BLaER1 treated with 17β-estradiol and CSF1 and Interleukin-3, amounts not matched to agents 10 nM and 100 nM (cell line): ENCODE measurements around the gene PRRX2.

Source experiments
- H3K27ac ChIP-seq, 11 experiments: shearing (Covaris generic); formaldehyde crosslinking; 2 replicates each; pipeline ENCODE4 v1.8.1; 2022
- H3K27me3 ChIP-seq, 11 experiments: shearing (Covaris generic); formaldehyde crosslinking; 2 replicates each; pipeline ENCODE4 v1.8.1; 2022
- H3K36me3 ChIP-seq, 11 experiments: shearing (Covaris generic); formaldehyde crosslinking; 2 replicates each; pipeline ENCODE4 v1.8.1; 2022
- H3K4me1 ChIP-seq, 10 experiments: shearing (Covaris generic); formaldehyde crosslinking; 2 replicates each; pipeline ENCODE4 v1.8.1; 2022
- H3K4me2 ChIP-seq, 11 experiments: shearing (Covaris generic); formaldehyde crosslinking; 2 replicates each; pipeline ENCODE4 v1.8.1; 2022
- H3K4me3 ChIP-seq, 10 experiments: shearing (Covaris generic); formaldehyde crosslinking; 2 replicates each; pipeline ENCODE4 v1.8.1; 2022
- H3K9ac ChIP-seq, 11 experiments: shearing (Covaris generic); formaldehyde crosslinking; 2 replicates each; pipeline ENCODE4 v1.8.1; 2022
- H3K9me3 ChIP-seq, 11 experiments: shearing (Covaris generic); formaldehyde crosslinking; replicated peaks in 1 of 11; 2 replicates each; pipeline ENCODE4 v1.8.1; 2022
- H4K20me1 ChIP-seq, 11 experiments: shearing (Covaris generic); formaldehyde crosslinking; 2 replicates each; pipeline ENCODE4 v1.8.1; 2022
- Cebpa-rat ChIP-seq, 11 experiments: shearing (Covaris generic); IDR thresholded peaks; 2 replicates each; pipeline ENCODE4 v1.8.1; 2022

PRRX2 gene

DNA sequence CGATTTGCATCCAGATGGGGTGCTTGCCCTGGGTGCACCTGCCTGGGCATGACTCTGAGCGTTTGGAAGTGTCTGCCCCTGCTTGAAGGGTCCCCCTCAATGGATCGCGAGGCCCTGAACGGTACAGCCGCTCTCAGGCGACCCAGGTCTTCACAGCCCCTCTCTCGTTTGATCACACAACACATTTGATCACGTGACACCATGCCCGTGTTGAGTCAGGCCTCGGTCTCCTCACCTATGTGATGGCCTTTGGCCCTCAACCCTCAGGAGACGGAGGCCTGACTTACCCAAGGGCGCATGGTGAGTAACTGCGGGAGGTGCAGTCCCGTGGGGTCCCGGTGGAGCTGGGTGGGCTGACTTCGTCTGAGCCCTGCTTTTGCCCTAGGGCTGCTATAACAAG, 20.5 kb upstream of the PRRX2 start:
- Histone ChIP-seq H3K4me3 (no peak overlapping the region), H3K9me3 (no peaks in the 10 kb centered on the region), H3K27ac (no peak overlapping the region), H3K4me1 (peaks cover 14 to 21% (median 19%) of the 10 kb centered on the region in 10 experiments), H3K4me2 (no peak overlapping the region), H3K27me3 (no peaks in the 10 kb centered on the region), H3K9ac (no peak overlapping the region), H3K36me3 (peaks cover 0 to 10% (median 3%) of the 10 kb centered on the region in 11 experiments; a peak in 12 of 22 replicates), H4K20me1 (peaks cover 15 to 20% (median 19%) of the 10 kb centered on the region in 11 experiments; a peak in 21 of 22 replicates)
- TF ChIP-seq Cebpa-rat (IDR thresholded peaks at IDR 0.05), result no peak

DNA sequence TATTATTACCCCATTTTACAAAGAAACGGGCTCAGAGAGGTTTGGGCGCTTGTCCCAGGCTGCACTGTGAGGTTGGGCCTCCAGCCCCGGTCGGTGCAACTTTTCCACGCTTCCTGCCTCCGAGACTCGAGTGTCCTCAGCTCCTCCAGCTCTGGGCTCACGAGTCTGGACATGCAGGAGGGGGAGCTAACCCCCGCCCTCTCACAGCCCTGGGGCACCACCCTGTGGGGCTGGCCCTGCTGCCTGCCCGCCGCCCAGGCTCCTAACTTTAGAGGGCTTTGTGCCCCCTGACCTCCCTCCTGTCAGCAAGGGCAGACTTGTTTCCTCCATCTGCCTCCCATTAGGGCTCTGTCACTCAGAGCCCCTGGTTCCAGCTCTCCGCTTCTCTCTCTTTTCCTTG, 19.2 kb upstream of the PRRX2 start:
- no peaks in the 10 kb centered on the region for H3K9me3 ChIP-seq

DNA sequence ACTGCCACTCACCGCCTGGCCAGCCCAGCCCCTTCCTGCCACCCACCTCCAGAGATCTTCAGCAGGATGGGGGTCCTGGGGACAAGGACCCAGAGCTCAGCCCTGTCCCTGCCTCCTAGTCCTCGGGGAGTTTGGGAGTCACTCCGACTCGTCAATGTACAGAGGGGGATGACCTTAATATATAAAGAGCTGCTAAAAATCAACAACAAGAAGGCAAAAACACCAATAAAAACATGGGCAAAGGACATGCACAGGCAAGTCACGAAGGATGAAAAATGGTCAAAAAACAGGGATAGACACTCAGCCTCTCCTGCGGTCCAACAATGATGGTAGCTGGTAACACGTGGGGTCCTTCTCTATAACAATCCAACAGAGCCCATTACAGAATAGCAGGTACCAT, 18.8 kb upstream of the PRRX2 start:
- Histone ChIP-seq H3K27ac (no peak overlapping the region), H3K9me3 (no peaks in the 10 kb centered on the region), H3K9ac (no peak overlapping the region), H3K4me2 (no peak overlapping the region), H3K36me3 (no peaks in the 10 kb centered on the region), H4K20me1 (peaks cover 0 to 3% (median 1%) of the 10 kb centered on the region in 11 experiments; a peak in 10 of 22 replicates), H3K27me3 (no peaks in the 10 kb centered on the region; a peak in 1 of 22 replicates), H3K4me1 (peaks cover 0 to 7% (median 5%) of the 10 kb centered on the region in 10 experiments; a peak in 12 of 20 replicates), H3K4me3 (no peak overlapping the region)
- no peak for TF ChIP-seq Cebpa-rat (IDR thresholded peaks at IDR 0.05)

More for the DNA sequence above, 19.2 kb upstream of the PRRX2 start:
- no peaks in the 10 kb centered on the region for H3K36me3 ChIP-seq
- H4K20me1 ChIP-seq, result peaks cover 1 to 7% (median 5%) of the 10 kb centered on the region in 11 experiments; a peak in 18 of 22 replicates
- H3K4me2 ChIP-seq, result no peak overlapping the region
- no peak overlapping the region for H3K27ac ChIP-seq
- TF ChIP-seq Cebpa-rat (IDR thresholded peaks at IDR 0.05), result no peak
- H3K27me3 ChIP-seq, result no peaks in the 10 kb centered on the region; a peak in 1 of 22 replicates
- H3K4me3 ChIP-seq, result no peak overlapping the region
- H3K9ac ChIP-seq, result no peak overlapping the region
- peaks cover under 1 to 7% (median 5%) of the 10 kb centered on the region in 10 experiments; a peak in 18 of 20 replicates for H3K4me1 ChIP-seq

DNA sequence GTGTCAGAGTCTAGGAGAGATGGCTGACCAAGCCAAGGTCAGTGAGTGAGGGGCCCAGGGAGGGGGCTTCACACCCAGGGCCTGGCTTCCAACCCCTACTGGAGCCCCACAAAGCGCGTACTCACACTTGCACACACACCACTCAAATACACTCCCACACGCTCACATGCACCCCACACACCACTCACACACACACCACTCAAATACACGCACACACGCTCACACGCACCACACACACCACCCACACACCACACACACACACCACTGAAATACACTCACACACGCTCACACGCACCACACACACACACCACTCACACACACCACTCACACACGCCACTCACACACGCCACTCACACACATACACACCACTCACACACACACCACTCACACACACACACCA, 17.8 kb upstream of the PRRX2 start:
- TF ChIP-seq Cebpa-rat (IDR thresholded peaks at IDR 0.05), result no peak
- Histone ChIP-seq H3K36me3 (no peaks in the 10 kb centered on the region), H4K20me1 (no peaks in the 10 kb centered on the region), H3K27me3 (peaks cover 0 to 2% (median 0%) of the 10 kb centered on the region in 11 experiments; a peak in 5 of 22 replicates), H3K9me3 (no peaks in the 10 kb centered on the region), H3K4me1 (peaks cover 0 to 3% (median 2%) of the 10 kb centered on the region in 10 experiments; a peak in 11 of 20 replicates), H3K4me2 (no peak overlapping the region), H3K4me3 (no peak overlapping the region), H3K27ac (no peak overlapping the region), H3K9ac (no peak overlapping the region)

DNA sequence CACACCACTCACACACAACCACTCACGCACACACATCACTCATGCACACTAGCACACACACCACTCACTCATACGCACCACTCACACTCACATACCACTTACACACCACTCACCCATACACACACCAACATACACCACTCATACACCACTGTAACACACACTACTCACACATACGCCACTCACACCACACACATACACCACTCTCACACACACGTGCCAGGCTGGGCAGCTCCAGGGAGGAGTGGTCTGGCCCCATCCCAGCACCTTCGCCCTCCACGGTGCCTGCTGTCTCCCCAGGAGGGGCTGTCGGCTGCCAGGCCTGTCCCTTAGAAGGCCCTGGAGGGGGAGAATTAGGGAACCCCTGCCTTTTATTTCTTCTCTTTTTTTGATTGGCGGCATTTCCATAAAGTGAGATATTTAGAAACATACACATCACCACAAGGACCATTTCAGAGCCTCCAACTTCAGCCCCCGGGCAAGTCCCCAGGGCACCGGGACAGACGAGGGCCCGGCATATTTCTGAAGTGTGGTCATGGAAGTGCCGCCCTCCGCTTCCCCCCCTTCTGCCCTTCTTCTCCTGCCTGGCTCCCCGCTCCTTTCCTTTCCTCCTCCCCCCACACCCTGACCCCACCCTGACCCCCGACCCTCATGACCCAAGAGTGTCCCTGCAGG, 17.2 kb upstream of the PRRX2 start:
- Histone ChIP-seq H3K4me2 (no peak overlapping the region), H3K27ac (no peak overlapping the region), H4K20me1 (no peaks in the 10 kb centered on the region), H3K4me1 (peaks cover 0 to 8% (median 0%) of the 10 kb centered on the region in 10 experiments; a peak in 4 of 20 replicates), H3K36me3 (no peaks in the 10 kb centered on the region), H3K27me3 (peaks cover 0 to 8% (median 1%) of the 10 kb centered on the region in 11 experiments; a peak in 8 of 22 replicates), H3K9ac (no peak overlapping the region), H3K4me3 (no peak overlapping the region), H3K9me3 (no peaks in the 10 kb centered on the region)
- no peak for TF ChIP-seq Cebpa-rat (IDR thresholded peaks at IDR 0.05)

DNA sequence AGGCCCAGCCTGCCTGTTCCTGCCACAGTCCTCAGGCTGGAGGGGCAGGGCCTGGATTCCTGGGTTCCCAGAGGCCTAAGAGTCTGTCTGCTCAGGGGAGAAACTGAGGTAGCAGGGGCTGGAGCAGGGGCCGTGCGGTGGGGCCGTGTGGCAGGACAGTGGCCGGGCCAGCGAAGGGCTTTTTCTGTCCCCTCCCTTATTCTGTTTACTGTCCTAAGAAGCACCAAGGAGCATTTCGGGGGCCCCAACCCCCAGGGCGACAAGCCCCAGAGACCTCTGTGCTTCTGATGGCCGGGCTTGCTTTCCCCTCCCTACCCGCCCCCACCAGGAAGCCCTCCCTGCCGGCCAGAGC, 16.7 kb upstream of the PRRX2 start:
- Histone ChIP-seq H3K27ac (no peak overlapping the region), H3K9ac (no peak overlapping the region), H4K20me1 (no peaks in the 10 kb centered on the region; a peak in 1 of 22 replicates), H3K4me3 (no peak overlapping the region), H3K9me3 (no peaks in the 10 kb centered on the region), H3K27me3 (peaks cover 0 to 11% (median 3%) of the 10 kb centered on the region in 11 experiments; a peak in 11 of 22 replicates), H3K4me2 (no peak overlapping the region), H3K4me1 (peaks cover 0 to 8% (median 0%) of the 10 kb centered on the region in 10 experiments; a peak in 5 of 20 replicates), H3K36me3 (no peaks in the 10 kb centered on the region)
- no peak for TF ChIP-seq Cebpa-rat (IDR thresholded peaks at IDR 0.05)

DNA sequence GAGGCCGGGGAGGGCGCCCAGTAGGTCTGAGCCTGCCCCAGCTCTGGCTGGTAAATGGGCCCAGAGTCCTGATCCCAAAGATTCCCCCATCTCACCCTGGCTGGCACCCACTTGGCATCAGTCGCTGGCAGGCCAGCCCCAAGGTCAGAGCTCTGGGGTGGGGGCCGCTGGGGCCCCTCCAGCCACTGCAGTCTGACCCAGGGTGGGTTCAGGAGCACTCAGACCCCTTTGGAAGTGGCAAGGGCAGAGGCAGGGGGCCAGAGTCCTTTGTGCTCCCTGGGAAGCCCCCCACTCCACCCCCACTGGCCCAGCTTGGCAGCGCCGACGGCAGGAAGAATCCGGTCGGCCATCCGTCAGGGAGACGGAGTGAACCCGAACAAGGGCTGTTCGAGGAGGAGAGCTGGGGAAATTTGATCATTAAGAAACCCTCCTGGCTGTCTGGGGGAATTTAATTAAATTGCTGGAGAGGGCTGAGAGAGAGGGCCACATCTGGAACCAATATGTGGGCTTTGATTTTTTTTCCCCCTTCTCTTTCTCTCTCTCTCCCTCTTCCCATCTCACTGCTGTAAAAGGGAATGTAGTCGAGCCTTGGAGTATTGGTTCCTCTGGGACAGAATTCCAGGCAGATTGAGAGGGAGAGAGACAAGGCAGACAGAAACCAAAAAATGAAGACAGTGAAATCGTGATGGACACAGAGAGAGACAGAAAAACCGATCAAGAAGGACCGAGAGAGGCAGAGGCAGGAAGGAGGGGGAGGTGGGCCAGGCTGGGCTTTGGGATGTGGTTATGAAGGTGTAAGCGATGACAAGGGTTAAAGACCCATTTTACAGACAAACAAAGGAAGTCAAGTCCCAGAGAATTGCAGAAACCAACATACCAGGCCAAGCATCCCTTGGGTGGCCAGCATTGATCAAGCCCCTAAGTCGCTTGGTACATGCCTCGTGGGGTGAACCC, 15.4 kb upstream of the PRRX2 start:
- H3K4me2 ChIP-seq, result no peak overlapping the region
- no peak overlapping the region for H3K27ac ChIP-seq
- no peak overlapping the region for H3K4me3 ChIP-seq
- H3K36me3 ChIP-seq, result no peaks in the 10 kb centered on the region
- peaks cover 8 to 20% (median 12%) of the 10 kb centered on the region in 10 experiments; a peak in 19 of 20 replicates for H3K4me1 ChIP-seq
- no peaks in the 10 kb centered on the region for H3K9me3 ChIP-seq
- H3K9ac ChIP-seq, result 0 out of 22 replicates have a peak overlapping the region, but pooled peaks of 1 of the 11 experiments have one; percentile 13
- peaks cover 3 to 23% (median 9%) of the 10 kb centered on the region in 11 experiments; a peak in 13 of 22 replicates for H3K27me3 ChIP-seq
- H4K20me1 ChIP-seq, result no peaks in the 10 kb centered on the region; a peak in 1 of 22 replicates
- TF ChIP-seq Cebpa-rat (IDR thresholded peaks at IDR 0.05), result no peak

DNA sequence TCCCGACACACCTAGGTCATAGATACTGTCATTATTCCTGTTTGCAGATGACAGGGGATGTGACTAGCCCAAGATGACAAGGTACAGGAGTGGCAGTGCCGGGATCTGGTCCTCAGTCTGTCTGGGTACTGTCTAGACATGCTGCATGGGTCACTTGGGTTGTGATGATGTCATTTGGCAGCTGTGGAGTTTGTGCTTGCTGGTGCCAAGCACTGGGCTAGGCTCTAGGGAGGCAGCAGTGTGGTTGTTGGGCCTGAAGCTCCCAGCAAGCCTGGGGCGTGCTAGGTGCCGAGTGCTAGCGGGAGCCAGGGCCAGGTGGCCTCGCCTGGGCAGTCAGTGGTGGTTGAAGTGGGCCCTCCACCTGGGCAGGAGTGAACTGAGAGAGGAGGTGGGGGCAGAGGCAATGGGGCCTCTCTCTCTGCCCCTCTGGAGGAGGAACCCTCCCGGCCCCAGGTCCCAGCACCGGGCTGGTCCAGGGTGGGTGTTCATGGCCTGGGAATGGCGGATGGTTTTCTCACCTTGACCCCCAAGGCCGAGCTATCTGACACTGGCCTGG, 14.7 kb upstream of the PRRX2 start:
- Histone ChIP-seq H3K4me3 (no peak overlapping the region), H3K27ac (no peak overlapping the region), H3K27me3 (peaks cover 3 to 23% (median 10%) of the 10 kb centered on the region in 11 experiments; a peak in 13 of 22 replicates), H3K36me3 (no peaks in the 10 kb centered on the region), H4K20me1 (no peaks in the 10 kb centered on the region; a peak in 1 of 22 replicates), H3K9ac (no peak overlapping the region), H3K9me3 (no peaks in the 10 kb centered on the region), H3K4me1 (peaks cover 15 to 26% (median 19%) of the 10 kb centered on the region in 10 experiments), H3K4me2 (no peak overlapping the region)
- TF ChIP-seq Cebpa-rat (IDR thresholded peaks at IDR 0.05), result no peak
